Fibroblast of lung (primary cell): Measurements from ENCODE around the gene PMF1. TPM values are rescaled to one million over a fixed set of nuclear protein-coding genes. Genes with fewer than 3 reads are reported as not detected.
A peak's percentile ranks its signal among the peaks of the same experiment; 100 is the strongest.

Source experiments
- DNase-seq, 2 donors: peaks; one replicate each; pipeline versions ENCODE4 v3.0.0 to v3.0.0-alpha.2; 2010; ENCODE audit warnings: low read depth in 2 of 2
- H2AFZ ChIP-seq: 2 replicates; pipeline ENCODE4 v1.5.1; 2012; ENCODE audit warnings: low read length, control low read depth, inconsistent platforms
- H3K27ac ChIP-seq: 2 replicates; pipeline ENCODE4 v1.5.1; 2011; ENCODE audit warnings: low read length, control low read depth; ENCODE audit not compliant: insufficient read depth
- H3K27me3 ChIP-seq: 2 replicates; pipeline ENCODE4 v1.5.1; 2011; ENCODE audit warnings: mild to moderate bottlenecking, low read length; ENCODE audit not compliant: control insufficient read depth, insufficient read depth
- H3K36me3 ChIP-seq: 2 replicates; pipeline ENCODE4 v1.5.1; 2011; ENCODE audit warnings: low read length; ENCODE audit not compliant: control insufficient read depth, insufficient read depth
- H3K4me1 ChIP-seq: 2 replicates; pipeline ENCODE4 v1.5.1; 2011; ENCODE audit warnings: low read length; ENCODE audit not compliant: control insufficient read depth, insufficient read depth; ENCODE audit errors: extremely low read depth
- H3K4me2 ChIP-seq: 2 replicates; pipeline ENCODE4 v1.5.1; 2011; ENCODE audit warnings: low read length, control low read depth; ENCODE audit not compliant: insufficient read depth; ENCODE audit errors: extremely low read depth
- H3K4me3 ChIP-seq, 4 experiments: fragments of 200-600 bp in 1 of 4; sonication (generic) in 1 of 4; replicated peaks in 1 of 4; 2 replicates each; pipeline ENCODE4 v1.5.1; 2011 to 2016; ENCODE audit warnings: low read length in 4 of 4, low read depth in 3 of 4, mild to moderate bottlenecking in 3 of 4, control low read depth in 2 of 4, inconsistent platforms in 1 of 4, mixed read lengths in 1 of 4; ENCODE audit not compliant: insufficient read depth in 1 of 4; ENCODE audit errors: control extremely low read depth in 1 of 4
- H3K79me2 ChIP-seq: 2 replicates; pipeline ENCODE4 v1.5.1; 2012; ENCODE audit warnings: mild to moderate bottlenecking, low read length, inconsistent platforms; ENCODE audit not compliant: control insufficient read depth, insufficient read depth
- H3K9ac ChIP-seq: 2 replicates; pipeline ENCODE4 v1.5.1; 2011; ENCODE audit warnings: mild to moderate bottlenecking, low read length, control low read depth; ENCODE audit not compliant: insufficient read depth
- H3K9me3 ChIP-seq: 2 replicates; pipeline ENCODE4 v1.5.1; 2012; ENCODE audit warnings: low read depth, low read length; ENCODE audit not compliant: control insufficient read depth, insufficient read depth
- H4K20me1 ChIP-seq: 2 replicates; pipeline ENCODE4 v1.5.1; 2011; ENCODE audit warnings: low read length; ENCODE audit not compliant: control insufficient read depth, insufficient read depth; ENCODE audit errors: extremely low read depth
- CTCF ChIP-seq, 2 donors: IDR thresholded peaks in 1 of 2; conservative IDR thresholded peaks in 1 of 2; 1 replicate in 1 of 2; 2 replicates in 1 of 2; pipeline ENCODE4 v1.5.1; 2011 to 2012; ENCODE audit warnings: low read length in 2 of 2, control low read depth in 1 of 2, inconsistent platforms in 1 of 2, low read depth in 1 of 2, mild to moderate bottlenecking in 1 of 2
- EZH2 ChIP-seq: IDR thresholded peaks from 2 replicates; pipeline ENCODE4 v1.5.1; 2012; ENCODE audit warnings: low read length, control low read depth, mild to moderate bottlenecking; ENCODE audit errors: missing control alignments
- polyA plus RNA-seq, 2 donors: library from polyadenylated mRNA; depleted of rRNA in 1 of 2; stranded (reverse) in 1 of 2; unstranded in 1 of 2; fragments of >200 nt; gene quantifications; 2 replicates each; pipeline ENCODE4 v1.2.1, GENCODE V29; 2011 to 2012; ENCODE audit warnings: missing spikeins in 1 of 2
- total RNA-seq: library from RNA; depleted of rRNA; stranded (reverse); fragments of >200 nt; gene quantifications from 2 replicates; pipeline ENCODE4 v1.2.1, GENCODE V29; 2014

Gene PMF1
- total and polyA plus RNA-seq, 2 donors (not counting 1 experiment from before 2014, with no cell fraction given): 24.1 to 46.8 TPM

GRCh38 chr1:156244126-156244525, 31.3 kb downstream of the PMF1 start:
- no peak for DNase-seq
- peaks cover 5% of the 10 kb centered on the region for H3K36me3 ChIP-seq
- H3K4me1 ChIP-seq: peaks cover 3% of the 10 kb centered on the region
- no peaks in the 10 kb centered on the region for H3K79me2 ChIP-seq
- H3K4me2 ChIP-seq: no peak overlapping the region
- no peak overlapping the region for H3K27ac ChIP-seq
- no peaks in the 10 kb centered on the region for H4K20me1 ChIP-seq
- no peak overlapping the region for H3K9ac ChIP-seq
- no peaks in the 10 kb centered on the region for H3K9me3 ChIP-seq
- peaks cover 10% of the 10 kb centered on the region for H3K27me3 ChIP-seq
- no peak overlapping the region for H3K4me3 ChIP-seq
- no peak overlapping the region for H2AFZ ChIP-seq
- no peak for TF ChIP-seq EZH2

GRCh38 chr1:156244712-156245111, 31.9 kb downstream of the PMF1 start:
- Histone ChIP-seq H4K20me1 (no peaks in the 10 kb centered on the region), H3K4me2 (no peak overlapping the region), H3K9me3 (no peaks in the 10 kb centered on the region), H3K27ac (no peak overlapping the region), H3K36me3 (peaks cover 3% of the 10 kb centered on the region), H3K9ac (no peak overlapping the region), H3K4me1 (peaks cover 3% of the 10 kb centered on the region), H3K4me3 (no peak overlapping the region), H2AFZ (no peak overlapping the region), H3K79me2 (no peaks in the 10 kb centered on the region), H3K27me3 (peaks cover 10% of the 10 kb centered on the region)
- DNase-seq: no peak
- TF ChIP-seq EZH2 (no peak), CTCF (conservative IDR thresholded peaks at IDR 0.05 in 1 of 2, IDR thresholded peaks at IDR 0.05 in 1 of 2; ENCODE audit: low read depth in 1 of 2, low read length in 2 of 2) (no peak)

- TF ChIP-seq EZH2 (peak; percentile 72), CTCF (conservative IDR thresholded peaks at IDR 0.05 in 1 of 2, IDR thresholded peaks at IDR 0.05 in 1 of 2; ENCODE audit: low read depth in 1 of 2, low read length in 2 of 2) (no peak)
- Histone ChIP-seq H3K79me2 (no peaks in the 10 kb centered on the region), H3K4me3 (peak overlapping the region in 1 of 4 experiments; percentile 27), H3K27ac (no peak overlapping the region), H3K36me3 (peaks cover 5% of the 10 kb centered on the region), H3K4me2 (peak overlapping the region; percentile 62), H2AFZ (no peak overlapping the region), H3K9me3 (no peaks in the 10 kb centered on the region), H3K27me3 (peaks cover 10% of the 10 kb centered on the region), H3K4me1 (peaks cover 3% of the 10 kb centered on the region), H3K9ac (no peak overlapping the region), H4K20me1 (no peaks in the 10 kb centered on the region)
- DNase-seq: peak in 1 of 2 donors; percentile 36
Measured at GRCh38 chr1:156245451-156246232, 32.8 kb downstream of the PMF1 start.
